Measurements from ENCODE around the gene FRMD4B.

The FRMD4B gene

DNA sequence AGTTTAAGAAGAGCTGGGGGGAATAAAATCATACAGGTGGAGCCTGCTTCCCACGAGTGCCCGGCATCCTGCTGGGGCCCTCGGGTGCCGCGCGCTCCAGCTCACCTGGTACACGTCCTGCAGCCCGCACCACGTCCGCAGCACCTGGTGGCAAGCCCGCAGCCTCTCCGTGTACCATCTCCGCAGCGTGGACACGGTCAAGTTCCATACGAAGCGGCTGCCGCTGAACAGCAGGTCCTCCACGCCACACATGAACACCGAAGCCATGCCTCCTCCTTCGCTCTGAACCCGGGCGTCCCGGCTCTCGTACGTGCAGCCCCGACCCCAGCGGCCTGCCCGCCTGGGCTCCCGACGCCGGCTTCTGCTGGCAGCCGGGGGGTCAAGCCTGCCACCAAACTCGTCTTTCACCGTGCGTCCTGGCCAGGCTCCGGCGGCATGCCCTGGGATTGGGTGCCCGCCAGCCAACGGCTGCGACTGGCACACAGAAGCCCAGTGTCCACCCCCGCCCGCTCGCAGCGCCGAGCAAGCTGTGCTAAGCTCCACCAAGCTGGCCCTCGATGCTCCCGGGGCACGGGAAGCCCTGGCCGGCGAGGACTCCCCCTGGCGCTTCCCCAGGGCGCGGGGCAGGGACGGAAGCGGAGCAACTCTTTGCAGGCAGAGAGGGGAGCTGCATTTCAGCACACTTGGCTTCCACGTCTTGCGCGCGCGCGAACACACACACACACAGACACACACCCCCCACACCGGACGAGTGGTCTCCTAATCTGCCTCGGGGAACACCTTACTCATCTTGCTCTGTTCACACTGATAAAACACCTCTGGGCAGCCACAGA, at the start of gene FRMD4B:
Gene FRMD4B (minus strand): TSS at position 366 of the 833 bp plus-strand sequence. CDS start 99 bp downstream, at position 267.
- DNase-seq, result peak; percentile 41

DNA sequence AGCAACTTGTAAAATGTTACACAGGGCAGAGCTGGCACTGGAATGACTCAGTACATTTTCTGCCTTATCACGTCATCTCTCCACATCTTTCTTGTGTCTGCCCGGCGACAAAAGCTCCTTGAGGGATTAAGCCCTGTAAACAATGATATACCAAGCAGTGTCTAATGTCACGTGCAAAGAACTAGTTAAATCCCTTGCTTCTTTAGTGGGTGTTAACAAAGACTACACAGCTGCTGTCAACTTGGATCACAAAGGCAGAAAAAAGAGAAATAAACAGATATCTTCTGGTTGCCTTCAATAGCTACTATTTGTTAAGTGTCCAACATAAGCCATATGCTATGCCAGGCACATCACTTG, 48.1 kb upstream of the FRMD4B start:
- DNase-seq, result peak; percentile 65

DNA sequence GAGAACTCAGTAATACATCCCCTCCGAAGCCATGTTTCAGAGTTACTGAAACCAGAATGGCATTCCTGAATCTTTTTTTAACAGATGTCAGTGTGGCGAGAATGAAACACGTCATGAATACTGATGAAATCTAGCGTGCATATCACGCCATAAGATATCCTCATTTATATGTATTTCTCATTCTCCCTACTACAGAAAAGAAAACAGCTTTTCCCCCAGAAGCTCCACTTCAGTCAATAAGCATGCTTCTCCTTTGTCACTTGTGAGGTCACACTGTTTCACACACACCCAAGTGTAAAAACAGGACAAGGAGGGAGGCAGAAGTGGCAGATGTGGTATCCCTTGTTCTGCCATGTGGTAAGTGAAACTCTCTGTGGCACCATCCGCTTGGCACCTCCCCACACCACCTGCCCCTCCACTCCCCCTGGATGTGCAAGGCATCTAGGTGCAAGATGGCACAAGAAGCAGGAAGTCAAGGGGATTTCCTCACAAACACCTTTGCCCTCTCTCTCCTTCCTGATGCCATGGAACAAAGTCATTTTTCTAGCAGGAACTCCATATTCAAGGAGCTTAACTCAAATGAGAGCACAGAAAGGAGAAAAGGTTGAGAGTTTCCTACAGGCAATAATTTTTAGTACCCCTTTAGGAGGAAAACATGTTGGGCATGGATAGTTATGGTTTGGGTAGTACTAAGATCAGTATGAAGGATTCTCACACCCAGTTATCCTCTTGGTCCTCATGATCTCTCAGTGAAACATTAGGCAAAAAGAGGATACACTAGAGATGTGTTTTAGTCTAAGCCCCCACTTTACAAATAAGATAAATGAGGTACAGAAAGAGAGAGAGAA, 47.5 kb upstream of the FRMD4B start:
- DNase-seq, result peak; percentile 74

DNA sequence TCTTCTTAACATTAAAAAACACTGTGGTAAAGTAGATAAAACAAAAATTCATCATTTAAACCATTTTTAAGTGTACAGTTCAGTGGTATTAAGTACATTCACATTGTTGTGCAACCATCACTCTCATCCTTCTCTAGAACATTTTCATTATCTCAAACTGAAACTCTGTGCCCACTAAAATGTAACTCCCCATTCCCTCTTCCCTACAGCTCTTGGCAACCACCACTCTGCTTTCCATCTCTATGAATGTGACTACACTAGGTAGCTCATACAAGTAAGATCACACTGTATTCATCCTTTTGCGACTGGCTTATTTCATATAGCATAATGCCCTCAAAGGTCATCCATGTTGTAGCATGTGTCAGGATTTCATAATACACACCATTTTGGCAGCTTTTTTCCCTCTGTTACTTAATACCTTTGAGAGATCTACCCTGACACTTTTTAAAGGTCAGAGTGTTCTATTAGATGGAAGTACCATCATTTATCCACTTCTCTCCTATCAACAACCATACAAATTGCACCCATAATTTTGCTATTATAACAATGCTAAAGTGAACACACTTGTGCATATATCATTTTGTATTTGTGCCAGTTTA, 42.9 kb upstream of the FRMD4B start:
- DNase-seq, result peak; percentile 16

DNA sequence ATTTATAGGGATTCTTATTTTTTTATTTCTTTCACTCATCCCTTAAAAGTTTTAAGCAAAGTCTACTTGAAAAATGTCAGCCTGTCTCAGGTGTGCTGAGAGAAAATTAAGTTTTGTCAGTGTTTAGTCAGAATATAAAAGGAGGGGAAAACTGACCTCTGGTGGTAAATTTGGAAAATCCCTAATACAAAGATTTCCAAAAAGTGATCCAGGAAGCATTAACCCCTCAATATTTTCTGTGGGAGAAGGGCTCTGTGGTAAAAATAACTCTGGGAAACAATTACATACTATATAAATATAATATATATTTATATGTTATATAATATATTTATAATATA, 41.0 kb upstream of the FRMD4B start:
- no peak for DNase-seq

DNA sequence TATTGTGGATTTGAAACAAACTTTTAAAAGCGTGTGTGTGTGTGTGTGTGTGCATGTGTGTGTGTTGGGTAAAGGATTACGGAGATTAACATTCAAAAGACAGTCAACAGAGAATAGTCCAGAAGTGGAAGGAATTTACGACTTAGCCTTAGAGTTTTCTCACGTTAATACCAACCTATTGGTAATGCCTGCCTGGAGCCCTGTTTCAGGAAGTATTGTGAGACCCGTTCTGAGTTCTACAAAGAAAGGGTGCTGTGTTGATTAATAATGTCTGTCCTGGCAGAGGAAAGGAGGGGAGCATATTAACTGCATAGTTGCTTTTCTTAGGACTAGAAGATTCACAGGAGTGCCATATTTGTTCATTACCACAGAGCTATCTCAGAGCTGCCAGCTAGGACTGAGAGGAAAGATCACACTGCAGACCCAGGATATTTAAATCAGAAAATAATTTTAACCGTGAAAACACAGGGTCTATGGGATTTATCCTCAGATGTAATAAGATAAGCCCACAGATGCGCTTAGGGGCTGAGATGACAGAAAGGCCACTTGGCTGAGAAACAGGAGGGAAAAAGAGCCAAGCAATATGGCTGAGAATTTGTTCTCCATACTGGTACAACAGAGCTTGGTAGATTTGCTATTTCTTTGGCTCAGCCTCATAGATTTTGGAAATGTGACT, 40.5 kb upstream of the FRMD4B start:
- DNase-seq, result no peak

DNA sequence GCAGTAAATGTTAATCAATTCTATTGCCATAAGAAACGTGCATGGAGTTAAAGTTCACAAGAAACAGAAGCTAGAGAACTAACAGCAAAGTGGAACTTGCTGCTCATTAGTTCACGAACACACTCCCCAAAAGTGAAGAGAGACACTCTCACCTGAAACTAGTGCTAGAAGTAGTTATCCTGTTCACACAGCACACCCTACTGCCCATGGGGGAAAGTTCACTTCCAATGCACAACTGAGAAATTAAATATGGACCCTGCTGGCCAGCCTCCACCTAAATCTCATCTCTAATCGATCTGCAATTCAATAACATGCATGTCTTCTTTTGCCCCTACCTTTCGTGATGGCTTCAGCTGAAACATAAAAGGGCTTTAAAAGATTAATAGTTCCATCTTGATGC, 39.4 kb upstream of the FRMD4B start:
- DNase-seq, result peak; percentile 51

DNA sequence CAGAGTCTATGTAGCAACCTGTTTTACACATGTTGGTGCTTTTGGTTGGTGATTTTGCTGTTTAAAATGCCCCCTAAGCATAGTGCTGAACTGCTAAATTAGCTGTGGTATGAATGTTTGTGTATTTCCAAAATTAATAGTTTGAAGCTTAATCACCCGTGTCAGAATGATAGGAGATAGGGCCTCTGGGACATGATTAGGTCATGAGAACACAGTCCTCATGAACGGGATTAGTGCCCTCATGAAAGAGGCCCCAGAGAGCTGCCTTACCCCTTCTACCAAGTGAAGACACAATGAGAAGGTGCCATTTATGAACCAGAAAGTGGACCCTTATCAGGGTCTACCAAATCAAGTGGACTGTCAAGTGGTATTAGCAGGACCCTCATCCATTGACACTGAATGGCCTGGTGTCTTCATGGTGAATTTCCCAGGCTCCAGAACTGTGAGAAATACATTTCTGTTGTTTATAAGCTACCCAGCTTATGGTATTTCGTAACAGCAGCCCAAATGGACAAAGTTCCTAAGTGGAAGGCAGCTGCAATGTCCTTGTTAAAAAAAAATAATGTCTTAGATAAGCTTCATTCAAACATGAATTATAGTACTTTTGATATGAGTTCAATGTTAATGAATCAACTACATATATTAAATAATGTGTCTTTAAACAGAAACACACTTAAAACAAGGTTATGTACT, 37.7 kb upstream of the FRMD4B start:
- DNase-seq, result no peak

DNA sequence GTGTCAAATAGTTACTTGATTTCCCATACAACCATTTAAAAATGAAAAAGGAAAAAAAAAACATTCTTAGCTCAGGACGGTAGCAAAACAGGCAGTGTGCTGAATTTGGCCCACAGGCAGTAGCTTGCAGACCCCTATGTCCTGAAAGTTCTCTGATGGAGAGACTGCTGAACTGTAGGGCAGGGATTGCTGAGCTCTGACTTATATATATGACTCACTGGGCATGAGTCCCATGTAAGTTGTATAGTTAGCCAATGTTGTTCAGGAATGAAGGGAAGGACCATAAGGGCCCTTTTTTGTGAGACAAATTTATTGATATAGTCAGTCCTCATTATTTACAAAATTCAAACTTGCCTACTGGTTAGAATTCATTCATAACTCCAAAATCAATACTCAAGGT, 36.9 kb upstream of the FRMD4B start:
- no peak for DNase-seq

DNA sequence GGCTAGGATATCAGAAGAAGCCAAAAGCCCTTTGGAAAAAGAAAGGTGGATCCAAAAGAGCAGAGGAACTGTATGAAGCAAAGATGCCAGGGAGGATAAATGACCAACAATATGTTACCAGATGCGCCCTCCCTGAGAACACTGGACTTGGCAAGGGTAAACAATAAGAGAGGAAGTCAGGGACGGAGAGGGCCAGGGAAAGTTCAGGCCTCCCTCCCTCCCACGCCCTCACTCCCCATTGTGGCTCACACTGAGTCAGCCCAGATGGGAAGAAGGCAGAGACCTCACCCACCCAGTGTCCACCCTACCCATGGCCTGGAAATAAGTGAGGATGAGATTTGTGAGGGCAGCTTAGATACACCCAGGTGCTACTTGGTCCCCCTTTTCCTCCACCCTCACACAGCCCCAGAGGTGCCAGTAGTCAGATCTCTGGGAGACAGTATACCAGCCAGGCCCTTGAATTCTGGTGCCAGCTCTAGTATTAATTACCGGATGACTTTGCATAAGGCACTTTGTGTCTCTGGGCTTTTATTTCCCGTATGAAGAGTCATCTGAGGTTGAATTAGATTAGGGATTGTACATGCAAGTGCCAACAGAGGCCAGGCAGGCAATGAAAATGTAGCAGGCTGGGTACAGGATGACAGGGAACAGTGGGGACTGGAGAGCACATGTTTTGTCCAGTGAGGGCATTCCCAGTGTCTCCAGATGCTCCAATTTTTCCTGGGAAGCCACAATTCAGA, 35.1 kb upstream of the FRMD4B start:
- DNase-seq, result no peak

DNA sequence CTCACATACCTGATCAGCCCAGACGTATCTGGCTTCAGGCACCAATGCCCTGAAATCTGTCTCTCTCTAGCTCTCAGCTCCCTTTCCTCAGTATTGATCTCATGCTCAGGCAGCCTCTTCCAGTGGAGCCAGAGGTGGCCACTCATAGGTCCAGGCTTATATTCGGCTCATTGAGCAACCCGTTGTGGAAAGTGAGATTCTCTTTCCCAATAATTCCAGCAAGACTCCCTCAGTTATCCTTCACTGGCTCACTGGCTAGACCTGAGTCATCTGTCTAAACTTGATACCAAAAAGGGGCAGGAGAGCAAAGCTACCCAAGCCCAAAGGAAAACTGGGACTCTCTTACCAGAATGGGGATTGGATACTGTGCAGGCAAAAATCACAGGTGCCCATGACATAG, 33.4 kb upstream of the FRMD4B start:
- DNase-seq, result no peak

DNA sequence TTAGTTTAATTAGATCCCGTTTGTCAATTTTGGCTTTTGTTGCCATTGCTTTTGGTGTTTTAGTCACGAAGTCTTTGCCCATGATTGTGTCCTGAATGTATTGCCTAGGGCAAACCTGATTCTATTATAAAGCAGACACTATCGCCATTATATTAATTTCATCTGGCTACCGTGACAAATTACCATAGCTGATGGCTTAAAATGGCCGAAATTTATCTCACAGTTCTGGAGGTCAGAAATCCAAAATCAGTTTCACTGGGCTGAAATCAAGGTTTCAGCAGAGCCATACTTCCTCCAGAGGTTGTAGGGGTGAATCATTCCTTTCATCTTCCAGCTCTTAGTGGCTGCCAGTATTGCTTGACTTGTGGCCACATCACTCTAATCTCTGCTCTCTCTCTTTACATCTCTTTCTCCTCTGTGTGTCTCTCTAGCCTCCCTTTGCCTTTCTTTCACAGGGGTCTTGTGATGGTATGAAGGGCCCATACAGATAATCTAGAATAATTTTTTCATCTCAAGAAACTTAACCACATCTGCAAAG, 31.7 kb upstream of the FRMD4B start:
- no peak for DNase-seq

DNA sequence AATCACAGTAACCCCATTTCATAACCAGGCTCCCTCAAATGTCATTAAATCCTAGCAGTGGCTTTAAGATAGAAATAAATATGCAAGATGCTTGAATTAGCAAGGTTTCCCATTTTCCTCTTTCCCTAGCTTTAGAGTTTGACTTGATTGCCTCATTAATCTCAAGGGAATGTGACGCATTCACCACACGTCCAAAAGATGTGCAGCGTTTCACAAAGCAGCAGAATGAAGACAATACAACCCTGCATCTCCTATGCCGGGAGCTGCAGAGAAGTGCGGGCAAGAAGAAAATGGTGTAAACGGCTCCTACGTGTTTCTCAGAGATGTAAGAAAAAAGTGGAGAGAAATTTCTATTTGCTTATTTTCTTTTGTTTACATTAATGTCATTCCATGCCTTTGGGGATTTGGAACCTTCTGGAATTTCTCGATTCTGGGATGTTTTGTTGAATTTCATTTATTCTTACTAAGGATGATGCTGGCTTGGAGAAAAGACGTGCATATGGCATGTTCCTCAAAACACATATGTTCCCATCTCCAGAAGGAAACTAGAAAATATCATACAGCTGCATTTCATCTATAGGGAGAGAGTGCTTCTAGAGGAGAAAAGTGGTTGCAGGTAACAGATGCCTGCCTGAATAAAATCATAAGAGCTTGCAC, 27.8 kb upstream of the FRMD4B start:
- DNase-seq, result no peak

DNA sequence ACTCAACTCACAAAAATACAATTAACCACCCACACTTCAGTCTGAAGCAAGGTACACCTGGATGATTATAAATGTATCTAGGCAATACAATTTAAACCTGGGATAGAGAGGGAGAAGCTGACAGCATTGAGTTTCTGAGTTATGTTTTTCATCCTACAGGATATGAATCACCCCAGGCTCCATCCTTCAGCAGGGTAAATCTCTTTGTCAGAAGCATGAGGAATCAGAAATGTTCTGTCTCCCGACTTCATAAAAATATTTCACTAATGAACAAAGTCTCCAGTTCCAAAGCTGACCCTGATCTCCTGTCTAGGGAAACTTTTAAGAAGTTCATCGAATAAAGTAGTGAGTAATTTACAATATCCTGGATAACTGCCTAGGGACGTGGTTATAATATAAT, 25.5 kb upstream of the FRMD4B start:
- DNase-seq, result no peak

DNA sequence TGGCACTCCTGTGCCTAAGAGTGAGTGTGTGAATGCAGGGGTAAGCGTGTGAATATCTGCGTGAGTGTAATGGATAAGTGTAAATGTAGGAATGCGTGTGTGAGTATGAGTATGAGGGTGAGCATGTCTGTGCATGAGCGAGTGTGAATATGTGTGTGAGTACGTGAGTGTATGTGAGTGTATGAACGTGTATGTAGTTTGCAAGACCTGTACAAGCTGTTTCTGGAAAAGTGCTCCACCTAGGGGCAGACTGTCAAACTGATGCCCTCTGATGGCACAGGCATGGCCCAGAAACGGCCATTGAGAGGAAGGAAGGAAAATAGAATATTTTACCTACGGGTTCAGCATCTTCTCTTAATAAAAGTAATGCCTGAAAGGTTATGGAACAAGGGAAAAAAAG, 24.4 kb upstream of the FRMD4B start:
- peak; percentile 79 for DNase-seq

DNA sequence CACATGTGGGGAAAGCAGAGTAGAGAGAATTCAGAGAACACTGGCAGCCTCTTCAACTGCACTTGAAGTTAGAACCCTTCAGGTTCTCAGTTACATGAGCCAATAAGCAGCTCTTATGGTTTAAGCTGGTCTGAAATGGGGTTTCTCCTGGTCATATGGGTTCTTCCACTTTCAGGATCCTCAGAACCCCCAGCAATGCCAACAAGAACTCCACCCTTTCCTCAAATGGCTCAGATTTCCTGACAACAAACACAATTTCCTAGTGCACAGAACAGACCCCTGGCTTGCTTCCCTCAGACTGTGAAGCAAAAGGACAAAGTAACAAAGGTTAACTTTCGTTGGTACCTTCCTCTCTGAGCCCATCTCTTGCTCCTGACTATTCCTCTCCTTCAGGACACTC, 23.9 kb upstream of the FRMD4B start:
- DNase-seq, result no peak

DNA sequence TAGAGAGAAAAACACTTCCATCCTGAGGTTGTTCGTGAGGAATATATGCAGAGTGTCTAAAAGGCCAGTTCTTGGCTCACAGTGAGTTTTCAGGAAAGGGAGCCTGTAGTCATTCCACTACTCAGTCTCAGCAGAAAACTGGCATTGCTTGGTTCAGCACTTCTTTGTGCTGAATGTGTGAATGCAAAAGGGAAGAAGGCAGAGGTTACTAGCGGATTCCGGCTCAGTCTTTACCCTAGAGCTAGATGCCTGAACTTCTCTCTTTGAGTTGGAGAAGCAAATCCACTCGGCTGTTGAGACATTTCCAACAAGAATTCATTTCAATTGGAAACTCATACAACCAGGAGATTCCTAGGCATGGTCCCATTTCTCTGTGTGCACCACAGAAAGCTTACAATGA, 23.1 kb upstream of the FRMD4B start:
- no peak for DNase-seq

DNA sequence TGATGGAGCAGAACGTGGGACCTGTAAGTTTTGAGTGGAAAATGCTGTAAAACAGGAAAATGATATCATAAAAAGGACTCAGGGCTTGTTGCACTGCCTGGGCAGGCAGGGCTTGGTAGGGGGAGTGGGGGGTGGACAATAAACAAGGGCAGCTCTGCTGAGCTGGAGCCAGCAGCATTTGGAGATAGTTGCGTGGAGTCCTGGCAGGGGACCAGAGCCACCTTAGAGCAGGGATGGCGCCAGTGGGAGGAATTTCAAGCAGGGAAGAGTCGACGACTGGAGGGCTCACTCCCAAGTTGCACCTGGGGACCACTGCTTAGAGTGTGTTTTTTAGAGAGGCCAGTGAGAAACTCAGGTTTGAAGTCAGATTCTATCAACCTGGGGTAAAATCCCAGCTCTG, 22.7 kb upstream of the FRMD4B start:
- DNase-seq, result no peak

DNA sequence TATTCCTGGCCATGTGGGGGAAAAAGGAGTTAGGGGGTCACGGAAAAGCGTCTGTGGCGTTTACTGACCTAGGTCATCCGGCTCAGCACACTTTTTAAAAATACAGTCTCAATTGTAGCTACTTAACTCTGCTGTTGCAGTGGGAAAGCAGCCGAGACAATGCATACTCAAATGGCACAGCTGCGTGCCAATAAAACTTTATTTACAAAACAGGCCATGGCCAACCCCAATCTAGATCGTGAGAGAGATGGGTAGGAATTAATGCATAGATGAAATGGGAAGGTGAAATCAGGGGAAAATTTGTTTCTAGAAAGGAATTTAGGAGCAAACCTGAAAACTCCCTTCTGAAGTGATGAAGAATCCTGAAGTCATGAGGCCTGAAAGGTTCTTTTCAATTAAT, 22.0 kb upstream of the FRMD4B start:
- DNase-seq, result no peak

DNA sequence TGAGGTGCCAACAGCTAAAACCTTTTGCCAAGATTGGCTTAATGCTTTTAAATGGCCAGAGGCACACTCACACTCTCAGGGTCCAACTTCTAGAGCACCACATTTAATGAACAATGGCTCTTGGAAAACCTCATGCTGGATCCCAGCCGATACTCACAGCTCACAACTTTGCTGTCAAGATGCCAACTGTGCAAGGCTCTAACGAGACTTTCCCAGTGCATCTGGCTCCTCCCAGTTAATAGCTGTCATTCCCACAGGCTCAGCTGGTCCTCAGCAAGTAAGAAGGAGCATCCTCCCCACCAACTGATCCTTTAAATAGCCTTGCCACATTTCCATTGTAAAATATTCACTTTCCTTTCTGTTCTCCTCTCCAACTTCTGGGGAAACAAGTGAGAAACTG, 20.3 kb upstream of the FRMD4B start:
- no peak for DNase-seq

DNA sequence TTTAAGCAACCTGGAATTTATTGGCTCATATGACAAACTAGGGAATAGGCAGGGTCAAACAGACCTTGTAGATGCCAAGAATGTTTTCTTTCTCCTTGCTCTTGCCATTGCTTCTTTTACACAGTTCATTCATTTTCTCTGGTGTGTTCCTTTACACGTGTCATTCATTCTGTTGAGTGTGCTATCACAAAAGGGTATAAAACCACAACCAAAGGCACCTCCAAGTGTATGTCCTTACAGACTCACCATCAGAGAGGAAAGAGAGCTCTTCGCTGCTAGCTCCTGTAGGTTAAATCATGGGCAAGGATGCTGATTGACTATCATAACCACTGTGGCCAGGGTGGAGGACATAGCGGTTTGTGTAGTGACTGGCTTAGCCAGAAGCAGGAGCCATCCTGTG, 19.2 kb upstream of the FRMD4B start:
- no peak for DNase-seq

Measured in activated CD4-positive, alpha-beta T cell treated with anti-CD3 and anti-CD28 coated beads, Interleukin-10, Interleukin-2, amounts not matched to agents 100 ng/mL and 50 ng/mL, durations not matched to agents 16 hours and 8 hours (primary cell).